Measurements from ENCODE around the gene CACNA2D3.

DNA sequence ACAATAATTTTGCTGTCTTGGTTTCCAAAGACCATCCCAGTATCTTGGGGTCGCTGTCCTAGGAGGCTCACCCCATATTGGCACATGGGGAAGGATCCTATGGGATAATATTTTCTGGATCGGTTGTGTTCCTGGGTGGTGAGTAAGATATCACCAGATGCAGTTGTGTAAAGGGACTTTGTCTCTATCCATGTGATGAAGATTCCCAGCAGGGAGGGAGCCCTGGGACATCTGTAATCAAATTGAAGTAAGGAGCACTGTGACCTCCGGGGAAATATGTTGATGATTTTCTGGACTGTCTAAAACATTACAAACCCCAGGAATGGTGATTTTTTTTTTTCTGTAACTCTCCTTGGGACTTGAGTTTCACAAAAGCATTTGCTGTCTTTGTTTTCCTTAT is 841.7 kb downstream of the CACNA2D3 start:
- TF ChIP-seq, protein P1, sequence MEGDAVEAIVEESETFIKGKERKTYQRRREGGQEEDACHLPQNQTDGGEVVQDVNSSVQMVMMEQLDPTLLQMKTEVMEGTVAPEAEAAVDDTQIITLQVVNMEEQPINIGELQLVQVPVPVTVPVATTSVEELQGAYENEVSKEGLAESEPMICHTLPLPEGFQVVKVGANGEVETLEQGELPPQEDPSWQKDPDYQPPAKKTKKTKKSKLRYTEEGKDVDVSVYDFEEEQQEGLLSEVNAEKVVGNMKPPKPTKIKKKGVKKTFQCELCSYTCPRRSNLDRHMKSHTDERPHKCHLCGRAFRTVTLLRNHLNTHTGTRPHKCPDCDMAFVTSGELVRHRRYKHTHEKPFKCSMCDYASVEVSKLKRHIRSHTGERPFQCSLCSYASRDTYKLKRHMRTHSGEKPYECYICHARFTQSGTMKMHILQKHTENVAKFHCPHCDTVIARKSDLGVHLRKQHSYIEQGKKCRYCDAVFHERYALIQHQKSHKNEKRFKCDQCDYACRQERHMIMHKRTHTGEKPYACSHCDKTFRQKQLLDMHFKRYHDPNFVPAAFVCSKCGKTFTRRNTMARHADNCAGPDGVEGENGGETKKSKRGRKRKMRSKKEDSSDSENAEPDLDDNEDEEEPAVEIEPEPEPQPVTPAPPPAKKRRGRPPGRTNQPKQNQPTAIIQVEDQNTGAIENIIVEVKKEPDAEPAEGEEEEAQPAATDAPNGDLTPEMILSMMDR (conservative IDR thresholded peaks at IDR 0.05; ENCODE audit: low read length), result no peak
- TF ChIP-seq EZH2phosphoT487 (IDR thresholded peaks at IDR 0.05; ENCODE audit: borderline replicate concordance, low read depth, low read length), result no peak
